Smooth muscle cell (in vitro differentiated cells): ENCODE results near the gene WSCD2. TPM values are rescaled to one million over a fixed set of nuclear protein-coding genes. Genes with fewer than 3 reads are reported as not detected.

ENCODE experiments used
- DNase-seq: peaks from one replicate; lab custom pipeline; 2025; ENCODE audit not compliant: unreplicated experiment; lab: John Stamatoyannopoulos, UW
- H2AFZ ChIP-seq: fragments of 200-600 bp; sonication (generic); 2 replicates; pipeline ENCODE4 v1.6.0; 2016; ENCODE audit warnings: antibody characterized with exemption, low read depth, mild to moderate bottlenecking
- H3F3A ChIP-seq: fragments of 200-600 bp; sonication (generic); 2 replicates; pipeline ENCODE4 v1.6.0; 2017; ENCODE audit warnings: antibody characterized with exemption, low read depth
- H3K27ac ChIP-seq: fragments of 200-600 bp; sonication (generic); 2 replicates; pipeline ENCODE4 v1.5.1; 2016; ENCODE audit warnings: low read depth, mild to moderate bottlenecking
- H3K27me3 ChIP-seq: fragments of 200-600 bp; sonication (generic); 2 replicates; pipeline ENCODE4 v1.6.1; 2016; ENCODE audit warnings: low read depth, mild to moderate bottlenecking
- H3K36me3 ChIP-seq: fragments of 200-600 bp; sonication (generic); 2 replicates; pipeline ENCODE4 v1.5.1; 2016; ENCODE audit warnings: low read depth
- H3K4me1 ChIP-seq: fragments of 200-600 bp; sonication (generic); 2 replicates; pipeline ENCODE4 v1.5.1; 2016; ENCODE audit warnings: low read depth
- H3K4me2 ChIP-seq: fragments of 200-600 bp; sonication (generic); 2 replicates; pipeline ENCODE4 v1.6.0; 2016; ENCODE audit warnings: mild to moderate bottlenecking
- H3K4me3 ChIP-seq: fragments of 200-600 bp; sonication (generic); 2 replicates; pipeline ENCODE4 v1.5.1; 2016; ENCODE audit warnings: mild to moderate bottlenecking
- H3K79me2 ChIP-seq: fragments of 200-600 bp; sonication (generic); 2 replicates; pipeline ENCODE4 v1.6.0; 2016; ENCODE audit warnings: low read depth, mild to moderate bottlenecking
- H3K9ac ChIP-seq: fragments of 200-600 bp; sonication (generic); 2 replicates; pipeline ENCODE4 v1.6.0; 2016; ENCODE audit warnings: low read depth
- H3K9me3 ChIP-seq: fragments of 200-600 bp; sonication (generic); replicated peaks from 2 replicates; pipeline ENCODE4 v1.5.1; 2016; ENCODE audit warnings: low read depth
- H4K20me1 ChIP-seq: fragments of 200-600 bp; sonication (generic); 2 replicates; pipeline ENCODE4 v1.6.0; 2016; ENCODE audit warnings: low read depth
- WGBS: methylation state at CpG from one replicate; pipeline ENCODE4 v1.1.7; 2016; ENCODE audit warnings: low lambda C conversion rate; 5-methylcytosine and 5-hydroxymethylcytosine counted together
- polyA plus RNA-seq: library from polyadenylated mRNA; unstranded; fragments of >200 nt; fragmentation: Nextera tagmentation; extraction: Ambion mirVana; gene quantifications from 2 replicates; pipeline ENCODE4 v1.2.1, GENCODE V29; 2016
- total RNA-seq: library from RNA; depleted of rRNA; stranded (reverse); fragments of >200 nt; gene quantifications from 2 replicates; pipeline ENCODE4 v1.2.3, GENCODE V29; 2014
- TF ChIP-seq, protein P1 (sequence below): fragments of 200-600 bp; sonication (generic); IDR thresholded peaks from 2 replicates; pipeline ENCODE4 v1.5.1; 2017; ENCODE audit warnings: borderline replicate concordance, mild to moderate bottlenecking, antibody characterized with exemption; ENCODE audit not compliant: insufficient read depth, poor library complexity, severe bottlenecking

Gene WSCD2
- total and polyA plus RNA-seq, 2 experiments from 2014 or later, result 0.13 TPM

DNA sequence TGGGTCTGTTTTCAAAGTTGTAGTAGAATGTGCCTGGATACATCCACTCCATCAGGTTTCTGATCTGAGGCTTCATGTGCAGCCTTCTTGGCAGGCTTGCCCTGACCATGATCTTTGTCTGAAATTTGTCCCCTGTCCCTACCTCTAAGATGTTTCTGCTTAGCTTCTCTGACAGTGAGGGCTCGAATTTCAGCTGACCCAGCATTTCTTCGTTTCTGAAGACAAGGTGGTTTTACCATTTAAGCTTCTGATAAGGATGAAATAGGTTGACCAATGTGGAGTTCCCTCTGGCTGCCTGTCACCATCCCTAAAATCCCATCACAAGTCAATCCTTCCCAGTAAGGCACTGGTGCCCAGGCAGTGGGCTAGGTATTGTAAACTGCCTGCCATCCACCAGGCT is 153.1 kb downstream of the WSCD2 start:
- no peaks in the 10 kb centered on the region for H3K9me3 ChIP-seq
- H3K27ac ChIP-seq, result no peak overlapping the region
- H3F3A ChIP-seq, result peaks cover 6% of the 10 kb centered on the region
- no peaks in the 10 kb centered on the region for H3K27me3 ChIP-seq
- H3K4me1 ChIP-seq, result no peaks in the 10 kb centered on the region
- no peaks in the 10 kb centered on the region for H3K79me2 ChIP-seq
- H3K4me2 ChIP-seq, result no peak overlapping the region
- no peak overlapping the region for H3K4me3 ChIP-seq
- H4K20me1 ChIP-seq, result peaks cover 3% of the 10 kb centered on the region
- TF ChIP-seq, protein P1, sequence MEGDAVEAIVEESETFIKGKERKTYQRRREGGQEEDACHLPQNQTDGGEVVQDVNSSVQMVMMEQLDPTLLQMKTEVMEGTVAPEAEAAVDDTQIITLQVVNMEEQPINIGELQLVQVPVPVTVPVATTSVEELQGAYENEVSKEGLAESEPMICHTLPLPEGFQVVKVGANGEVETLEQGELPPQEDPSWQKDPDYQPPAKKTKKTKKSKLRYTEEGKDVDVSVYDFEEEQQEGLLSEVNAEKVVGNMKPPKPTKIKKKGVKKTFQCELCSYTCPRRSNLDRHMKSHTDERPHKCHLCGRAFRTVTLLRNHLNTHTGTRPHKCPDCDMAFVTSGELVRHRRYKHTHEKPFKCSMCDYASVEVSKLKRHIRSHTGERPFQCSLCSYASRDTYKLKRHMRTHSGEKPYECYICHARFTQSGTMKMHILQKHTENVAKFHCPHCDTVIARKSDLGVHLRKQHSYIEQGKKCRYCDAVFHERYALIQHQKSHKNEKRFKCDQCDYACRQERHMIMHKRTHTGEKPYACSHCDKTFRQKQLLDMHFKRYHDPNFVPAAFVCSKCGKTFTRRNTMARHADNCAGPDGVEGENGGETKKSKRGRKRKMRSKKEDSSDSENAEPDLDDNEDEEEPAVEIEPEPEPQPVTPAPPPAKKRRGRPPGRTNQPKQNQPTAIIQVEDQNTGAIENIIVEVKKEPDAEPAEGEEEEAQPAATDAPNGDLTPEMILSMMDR, result no peak
- no peak overlapping the region for H3K9ac ChIP-seq
- no peaks in the 10 kb centered on the region for H3K36me3 ChIP-seq
- H2AFZ ChIP-seq, result no peak overlapping the region
- DNase-seq, result no peak
- 56% methylated on average over 2 of the region's 2 CpGs for WGBS

DNA sequence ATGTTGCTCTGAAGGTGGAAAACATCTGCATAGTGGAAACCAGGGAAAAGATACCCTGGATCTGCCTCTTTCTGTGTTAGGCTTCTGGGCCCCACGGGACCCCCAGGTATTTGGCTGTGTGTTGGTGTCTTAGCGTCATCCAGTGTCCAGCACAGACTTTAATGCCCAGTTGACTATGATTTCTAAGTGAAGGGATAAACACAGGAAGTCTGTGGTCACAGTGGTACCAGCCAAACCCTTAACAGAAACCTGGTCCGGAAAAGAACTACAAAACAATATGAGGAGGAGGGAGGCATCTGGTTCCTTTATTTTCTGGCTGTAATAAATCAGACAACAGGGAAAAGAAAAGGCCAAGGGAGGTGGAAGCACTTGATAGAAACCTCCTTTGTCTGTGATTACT is 153.6 kb downstream of the WSCD2 start:
- Histone ChIP-seq H3K79me2 (no peaks in the 10 kb centered on the region), H3F3A (peaks cover 6% of the 10 kb centered on the region), H3K9ac (no peak overlapping the region), H2AFZ (no peak overlapping the region), H3K4me3 (no peak overlapping the region), H3K4me2 (no peak overlapping the region), H3K27ac (no peak overlapping the region), H3K27me3 (no peaks in the 10 kb centered on the region), H3K4me1 (no peaks in the 10 kb centered on the region), H3K36me3 (no peaks in the 10 kb centered on the region), H4K20me1 (peaks cover 4% of the 10 kb centered on the region), H3K9me3 (no peaks in the 10 kb centered on the region)
- TF ChIP-seq, protein P1, result no peak
- WGBS, result 61% methylated on average over 3 of the region's 3 CpGs
- DNase-seq, result no peak

DNA sequence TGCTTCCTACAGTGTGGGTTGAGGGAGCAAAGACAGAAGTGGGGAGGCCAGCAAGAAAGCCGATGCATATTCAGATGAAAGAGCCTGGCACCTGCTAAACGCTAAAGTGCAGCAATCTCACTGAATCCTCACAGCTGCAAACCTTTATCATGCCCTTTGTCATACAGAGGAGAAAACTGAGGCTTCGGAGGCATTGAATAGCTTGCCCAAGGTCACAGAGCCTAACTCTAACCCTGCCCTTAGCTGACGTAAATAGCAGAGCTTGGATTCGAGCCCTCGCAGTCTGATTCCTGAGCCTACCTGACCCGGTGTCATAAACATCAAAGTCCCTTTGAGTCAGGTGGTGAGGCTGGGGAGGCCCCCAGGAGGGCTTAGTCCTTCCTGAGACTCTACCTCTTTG is 155.1 kb downstream of the WSCD2 start:
- Histone ChIP-seq H3K9me3 (no peaks in the 10 kb centered on the region), H3K27me3 (no peaks in the 10 kb centered on the region), H4K20me1 (peaks cover 19% of the 10 kb centered on the region), H3K9ac (no peak overlapping the region), H3K79me2 (no peaks in the 10 kb centered on the region), H3K4me3 (no peak overlapping the region), H3K27ac (no peak overlapping the region), H2AFZ (no peak overlapping the region), H3F3A (peaks cover 6% of the 10 kb centered on the region), H3K36me3 (no peaks in the 10 kb centered on the region), H3K4me2 (no peak overlapping the region), H3K4me1 (no peaks in the 10 kb centered on the region)
- no peak for DNase-seq
- TF ChIP-seq, protein P1, result no peak
- 69% methylated on average over 7 of the region's 7 CpGs for WGBS

DNA sequence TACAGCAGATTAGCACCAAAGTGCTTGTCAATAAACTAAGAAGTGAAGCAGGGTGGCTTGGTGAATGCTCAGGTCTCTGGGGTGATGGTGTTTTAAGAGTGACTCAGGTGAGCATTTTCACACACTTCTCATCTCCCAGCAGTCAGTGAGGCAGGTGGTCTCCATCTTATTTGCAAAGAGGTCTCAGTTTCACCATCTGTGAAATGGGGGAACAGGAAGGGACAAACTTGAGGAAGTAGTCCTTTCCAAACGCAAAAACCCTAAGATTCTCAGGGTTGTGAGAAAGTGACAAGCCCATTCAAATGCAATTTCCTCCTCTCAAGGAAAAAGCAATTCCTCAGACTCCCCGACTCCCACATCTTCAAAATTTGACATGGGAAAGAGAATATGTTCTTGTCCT is 155.9 kb downstream of the WSCD2 start:
- 73% methylated on average over 2 of the region's 2 CpGs for WGBS
- no peaks in the 10 kb centered on the region for H3K79me2 ChIP-seq
- no peak overlapping the region for H3K4me2 ChIP-seq
- no peaks in the 10 kb centered on the region for H3K27me3 ChIP-seq
- no peaks in the 10 kb centered on the region for H3K4me1 ChIP-seq
- no peak overlapping the region for H3K27ac ChIP-seq
- peaks cover 8% of the 10 kb centered on the region for H3F3A ChIP-seq
- H3K36me3 ChIP-seq, result peaks cover 2% of the 10 kb centered on the region
- H2AFZ ChIP-seq, result no peak overlapping the region
- no peak overlapping the region for H3K9ac ChIP-seq
- no peaks in the 10 kb centered on the region for H3K9me3 ChIP-seq
- H4K20me1 ChIP-seq, result peaks cover 28% of the 10 kb centered on the region
- TF ChIP-seq, protein P1, result no peak
- no peak for DNase-seq
- H3K4me3 ChIP-seq, result no peak overlapping the region
